HTR-8/SVneo (cell line): Measurements from ENCODE around the gene MCCC2.
A peak's percentile ranks its signal among the peaks of the same experiment; 100 is the strongest.
"Not testable (repeated sequence)": the region's sequence is repeated elsewhere in the genome, so short reads cannot be mapped to it uniquely, and the experiment has no call there.

Experiments
- DNase-seq: peaks from one replicate; pipeline ENCODE4 v3.0.0; 2011; ENCODE audit warnings: low spot score, mixed read lengths; ENCODE audit not compliant: insufficient read length
- FAIRE-seq: peaks from 2 replicates; lab custom pipeline; 2011; peaks lifted over from hg19 to GRCh38; lab: Jason Lieb, UNC

The MCCC2 gene

DNA sequence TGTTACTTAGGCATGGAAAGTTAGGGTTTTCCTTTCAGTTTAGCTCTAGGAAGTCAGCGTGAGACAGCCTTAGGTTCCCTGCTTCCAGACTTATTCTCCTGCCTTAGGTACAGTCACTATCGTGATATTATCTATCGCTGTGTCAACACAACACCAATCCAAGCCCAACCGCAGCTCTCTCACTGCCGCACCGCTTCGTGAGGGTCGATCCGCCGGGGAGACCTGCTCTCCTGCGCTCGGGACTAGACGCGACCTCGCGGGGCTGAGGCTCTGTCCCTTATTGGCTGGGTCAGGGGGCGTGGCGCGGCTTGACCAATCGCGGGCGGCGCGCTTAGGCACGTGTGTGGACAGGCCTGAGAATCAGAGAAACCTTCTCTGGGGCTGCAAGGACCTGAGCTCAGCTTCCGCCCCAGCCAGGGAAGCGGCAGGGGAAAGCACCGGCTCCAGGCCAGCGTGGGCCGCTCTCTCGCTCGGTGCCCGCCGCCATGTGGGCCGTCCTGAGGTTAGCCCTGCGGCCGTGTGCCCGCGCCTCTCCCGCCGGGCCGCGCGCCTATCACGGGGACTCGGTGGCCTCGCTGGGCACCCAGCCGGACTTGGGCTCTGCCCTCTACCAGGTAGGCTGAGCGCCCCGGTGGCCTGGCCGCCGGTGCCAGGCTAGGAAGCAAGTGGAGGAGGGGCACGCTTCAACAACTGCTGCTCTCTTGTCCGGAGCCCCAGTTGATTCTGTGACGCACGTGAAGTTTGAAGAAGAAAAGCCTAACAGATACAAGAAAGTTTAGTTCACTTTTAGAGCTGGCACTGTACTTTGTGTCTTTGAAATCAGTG lies at the start of gene MCCC2:
Gene MCCC2, plus strand, starts transcription at position 400 of the 825 bp plus-strand sequence. Its CDS starts 86 bp downstream, at position 486.
- FAIRE-seq (peak; percentile 51), DNase-seq (peak; percentile 97)

DNA sequence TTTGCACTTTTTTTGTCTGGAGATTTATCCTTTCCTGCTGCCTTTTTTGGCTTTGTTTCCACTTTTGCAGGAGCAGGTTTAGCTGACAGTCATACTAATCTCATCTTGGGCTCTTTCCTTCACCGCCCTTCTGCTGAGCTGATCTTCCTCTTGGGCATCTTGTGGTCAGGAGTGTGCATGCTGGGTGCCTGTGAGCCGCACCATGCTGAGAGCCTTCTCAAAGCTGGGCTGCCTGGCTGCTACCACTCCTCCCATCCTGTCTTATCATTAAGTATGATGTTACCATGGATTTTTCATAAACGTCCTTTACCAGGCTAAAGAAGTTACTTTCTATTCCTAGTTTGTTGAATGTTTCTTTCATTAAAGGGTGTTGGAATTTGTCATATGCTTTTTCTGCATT lies 49.5 kb upstream of the MCCC2 start:
- no peak for FAIRE-seq
- DNase-seq = no peak

DNA sequence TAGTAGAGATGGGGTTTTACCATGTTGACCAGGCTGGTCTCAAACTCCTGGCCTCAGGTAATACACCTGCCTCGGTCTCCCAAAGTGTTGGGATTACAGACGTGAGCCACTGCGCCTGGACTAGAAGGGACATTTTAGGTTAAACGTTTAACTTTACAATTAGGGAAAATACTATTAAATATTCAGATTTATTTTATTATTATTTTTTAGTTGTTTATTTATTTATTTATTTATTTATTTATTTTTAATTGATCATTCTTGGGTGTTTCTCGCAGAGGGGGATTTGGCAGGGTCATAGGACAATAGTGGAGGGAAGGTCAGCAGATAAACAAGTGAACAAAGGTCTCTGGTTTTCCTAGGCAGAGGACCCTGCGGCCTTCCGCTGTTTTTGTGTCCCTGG lies 36.3 kb upstream of the MCCC2 start:
- not testable (repeated sequence) for FAIRE-seq, DNase-seq

DNA sequence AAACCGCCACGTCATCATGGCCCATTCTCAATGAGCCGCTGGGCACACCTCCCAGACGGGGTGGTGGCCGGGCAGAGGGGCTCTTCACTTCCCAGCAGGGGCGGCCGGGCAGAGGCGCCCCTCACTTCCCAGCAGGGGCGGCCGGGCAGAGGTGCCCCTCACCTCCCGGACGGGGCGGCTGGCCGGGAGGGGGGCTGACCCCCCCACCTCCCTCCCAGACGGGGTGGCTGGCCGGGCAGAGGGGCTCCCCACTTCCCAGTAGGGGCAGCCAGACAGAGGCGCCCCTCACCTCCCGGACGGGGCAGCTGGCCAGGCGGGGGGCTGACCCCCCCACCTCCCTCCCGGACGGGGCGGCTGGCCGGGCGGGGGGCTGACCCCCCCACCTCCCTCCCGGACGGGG lies 35.6 kb upstream of the MCCC2 start:
- not testable (repeated sequence) for FAIRE-seq

DNA sequence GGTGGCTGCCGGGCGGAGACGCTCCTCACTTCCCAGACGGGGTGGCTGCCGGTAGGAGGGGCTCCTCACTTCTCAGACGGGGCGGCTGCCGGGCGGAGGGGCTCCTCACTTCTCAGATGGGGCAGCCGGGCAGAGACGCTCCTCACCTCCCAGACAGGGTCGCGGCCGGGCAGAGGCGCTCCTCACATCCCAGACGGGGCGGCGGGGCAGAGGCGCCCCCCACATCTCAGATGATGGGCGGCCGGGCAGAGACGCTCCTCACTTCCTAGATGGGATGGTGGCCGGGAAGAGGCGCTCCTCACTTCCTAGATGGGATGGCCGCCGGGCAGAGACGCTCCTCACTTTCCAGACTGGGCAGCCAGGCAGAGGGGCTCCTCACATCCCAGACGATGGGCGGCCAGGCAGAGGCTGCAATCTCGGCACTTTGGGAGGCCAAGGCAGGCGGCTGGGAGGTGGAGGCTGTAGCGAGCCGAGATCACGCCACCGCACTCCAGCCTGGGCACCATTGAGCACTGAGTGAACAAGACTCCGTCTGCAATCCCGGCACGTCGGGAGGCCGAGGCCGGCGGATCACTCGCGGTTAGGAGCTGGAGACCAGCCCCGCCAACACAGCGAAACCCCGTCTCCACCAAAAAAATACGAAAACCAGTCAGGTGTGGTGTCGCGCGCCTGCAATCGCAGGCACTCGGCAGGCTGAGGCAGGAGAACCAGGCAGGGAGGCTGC lies 35.0 kb upstream of the MCCC2 start:
- DNase-seq, FAIRE-seq: not testable (repeated sequence)

More for the DNA sequence above, 35.6 kb upstream of the MCCC2 start:
- not testable (repeated sequence) for DNase-seq

DNA sequence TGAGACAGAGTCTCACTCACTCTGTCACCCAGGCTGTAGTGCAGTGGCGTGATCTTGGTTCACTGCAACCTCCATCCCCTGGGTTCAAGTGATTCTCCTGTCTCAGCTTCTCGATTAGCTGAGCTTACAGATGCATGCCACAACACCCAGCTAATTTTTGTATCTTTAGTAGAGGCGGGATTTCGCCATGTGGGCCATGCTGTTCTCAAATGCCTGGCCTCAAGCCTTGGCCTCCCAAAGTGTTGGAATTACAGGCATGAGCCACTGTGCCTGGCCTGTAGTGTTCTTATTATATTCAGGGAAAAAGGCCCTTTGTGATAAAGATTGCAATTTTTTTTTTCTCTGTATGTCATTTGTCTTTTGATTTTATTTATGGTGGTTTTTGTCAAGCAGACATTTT lies 24.0 kb upstream of the MCCC2 start:
- FAIRE-seq = no peak
- no peak for DNase-seq

DNA sequence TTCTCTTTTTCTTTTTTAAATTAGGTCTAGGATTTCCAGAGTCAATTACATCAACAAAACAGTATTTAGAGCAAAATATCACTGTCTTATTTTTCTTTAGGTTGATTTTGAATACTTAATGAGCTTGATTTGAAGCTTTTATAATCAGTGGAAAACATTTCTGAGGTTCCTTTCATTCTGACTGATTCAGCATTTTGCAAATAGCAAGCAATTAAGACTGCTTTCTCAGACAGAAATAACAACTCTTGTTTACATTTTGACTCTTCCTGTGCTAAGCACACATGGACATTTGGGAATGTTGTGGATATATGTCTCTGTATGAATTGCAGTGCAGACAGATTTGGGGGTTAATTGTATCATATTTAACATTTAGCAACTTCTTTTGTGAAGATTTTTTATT lies 22.2 kb upstream of the MCCC2 start:
- DNase-seq = no peak
- FAIRE-seq = no peak

DNA sequence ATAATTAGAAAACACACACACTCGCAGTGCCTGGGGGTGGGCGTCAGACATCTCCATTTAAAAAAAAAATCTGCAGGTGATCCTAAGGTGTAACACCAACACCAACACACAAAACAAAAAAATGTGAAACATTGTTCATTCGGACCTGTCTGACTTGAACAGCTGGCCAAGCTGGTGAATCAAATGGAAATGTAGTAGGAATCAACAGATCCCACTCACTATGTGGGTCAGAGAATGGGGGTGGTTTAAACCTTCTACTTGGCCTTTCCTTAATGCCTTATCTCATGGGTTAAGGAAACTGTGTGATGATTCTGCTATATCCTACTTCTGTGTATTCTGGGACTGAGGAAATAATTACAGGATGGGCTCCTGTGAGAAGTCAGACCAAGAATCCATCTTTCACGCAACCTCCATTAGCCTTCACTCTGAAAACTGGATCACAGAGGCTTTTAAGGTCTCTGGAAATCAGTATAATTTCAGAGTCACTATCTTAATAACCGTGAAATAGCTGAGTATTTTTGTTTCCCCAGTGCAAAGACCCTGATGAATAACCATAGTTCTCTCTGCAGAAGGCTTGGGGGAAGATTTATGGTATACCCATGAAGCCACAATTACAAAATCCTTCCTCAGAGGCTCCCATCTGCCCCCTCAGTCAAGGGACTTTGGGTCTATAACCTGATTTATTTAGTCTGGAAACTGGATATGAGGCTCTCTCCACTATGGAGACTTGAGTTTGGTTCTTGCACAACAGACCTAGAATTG lies 17.2 kb upstream of the MCCC2 start:
- DNase-seq = no peak
- no peak for FAIRE-seq

DNA sequence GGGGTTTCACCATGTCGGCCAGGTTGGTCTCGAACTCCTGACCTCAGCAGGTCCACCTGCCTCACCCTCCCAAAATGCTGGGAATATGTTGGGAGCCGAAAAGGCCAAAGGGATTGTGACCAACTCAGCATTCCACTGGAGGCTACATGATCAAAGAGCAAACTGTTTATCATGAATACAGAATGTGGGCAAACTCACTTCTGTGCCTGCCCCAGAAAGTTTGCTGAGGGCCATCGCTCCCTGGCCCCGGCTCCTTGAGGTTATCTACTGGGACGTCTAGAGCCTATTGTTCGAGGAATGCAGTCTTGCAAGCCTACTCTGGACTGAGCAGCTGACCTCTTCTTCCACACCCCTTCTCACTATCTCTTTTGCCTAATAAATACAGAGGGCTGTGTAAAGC lies 15.3 kb upstream of the MCCC2 start:
- FAIRE-seq, DNase-seq: not testable (repeated sequence)

DNA sequence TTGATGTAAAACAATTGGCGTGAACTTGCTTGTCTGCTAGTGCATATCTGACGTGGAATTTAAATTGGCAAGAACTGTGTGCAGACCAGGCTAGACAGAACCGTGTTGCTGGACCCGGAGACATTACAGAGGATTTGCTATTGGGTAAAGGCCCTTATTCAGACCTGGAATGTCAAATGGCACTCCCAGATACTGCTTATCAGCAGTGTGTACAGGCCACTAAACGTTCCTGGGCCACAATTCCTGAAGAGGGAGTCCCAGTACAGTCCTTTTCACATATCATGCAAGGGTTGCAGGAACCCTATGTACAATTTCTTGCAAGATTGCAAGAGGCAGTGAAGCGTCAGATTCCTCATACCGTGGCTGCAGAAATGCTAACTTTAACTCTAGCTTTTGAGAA lies 13.5 kb upstream of the MCCC2 start:
- no peak for FAIRE-seq

DNA sequence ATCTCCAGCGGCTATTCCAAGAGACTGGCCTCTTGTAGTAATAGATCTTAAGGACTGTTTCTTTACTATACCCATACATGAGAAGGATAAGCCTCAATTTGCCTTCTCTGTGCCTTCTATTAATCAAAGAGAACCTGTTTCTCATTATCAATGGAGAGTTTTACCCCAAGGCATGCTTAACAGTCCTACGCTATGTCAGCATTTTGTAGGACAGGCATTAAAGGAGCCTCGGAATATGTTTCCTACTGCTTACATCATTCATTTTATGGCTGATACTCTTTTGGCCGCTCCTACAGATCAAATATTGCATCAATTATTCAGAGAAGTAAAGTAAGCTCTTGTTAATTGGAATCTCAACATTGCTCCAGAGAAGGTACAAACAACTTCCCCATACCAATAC lies 11.6 kb upstream of the MCCC2 start:
- not testable (repeated sequence) for FAIRE-seq, DNase-seq

More for the DNA sequence above, 13.5 kb upstream of the MCCC2 start:
- no peak for DNase-seq

DNA sequence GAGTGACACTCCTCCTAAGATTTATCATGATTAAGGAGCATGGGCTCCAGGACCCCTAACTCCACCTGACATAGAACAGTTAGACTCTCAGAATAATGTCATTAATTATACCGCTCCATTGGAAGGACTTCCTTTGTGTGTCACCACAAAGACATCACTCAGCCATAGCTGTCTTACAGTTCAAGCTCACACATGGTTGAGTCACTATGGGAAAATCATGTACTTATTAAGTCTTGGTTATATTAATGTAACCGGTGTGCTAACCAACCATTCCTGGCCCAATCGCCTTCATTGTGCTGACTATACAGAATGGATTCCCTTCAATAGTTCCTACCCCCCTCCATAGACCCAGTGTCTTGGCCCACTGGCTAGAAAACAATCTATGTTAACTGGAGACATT lies 10.9 kb upstream of the MCCC2 start:
- no peak for FAIRE-seq
- no peak for DNase-seq

DNA sequence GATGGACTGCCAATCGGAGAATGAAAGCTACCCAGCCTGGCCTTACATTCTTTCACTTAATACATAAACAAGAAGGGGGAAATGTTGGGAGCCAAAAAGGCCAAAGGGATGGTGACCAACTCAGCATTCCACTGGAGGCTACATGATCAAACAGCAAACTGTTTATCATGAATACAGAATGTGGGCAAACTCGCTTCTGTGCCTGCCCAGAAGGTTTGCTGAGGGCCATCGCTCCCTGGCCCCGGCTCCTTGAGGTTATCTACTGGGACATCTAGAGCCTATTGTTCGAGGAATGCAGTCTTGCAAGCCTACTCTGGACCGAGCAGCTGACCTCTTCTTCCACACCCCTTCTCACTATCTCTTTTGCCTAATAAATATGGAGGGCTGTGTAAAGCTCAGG lies 9.3 kb upstream of the MCCC2 start:
- not testable (repeated sequence) for FAIRE-seq

DNA sequence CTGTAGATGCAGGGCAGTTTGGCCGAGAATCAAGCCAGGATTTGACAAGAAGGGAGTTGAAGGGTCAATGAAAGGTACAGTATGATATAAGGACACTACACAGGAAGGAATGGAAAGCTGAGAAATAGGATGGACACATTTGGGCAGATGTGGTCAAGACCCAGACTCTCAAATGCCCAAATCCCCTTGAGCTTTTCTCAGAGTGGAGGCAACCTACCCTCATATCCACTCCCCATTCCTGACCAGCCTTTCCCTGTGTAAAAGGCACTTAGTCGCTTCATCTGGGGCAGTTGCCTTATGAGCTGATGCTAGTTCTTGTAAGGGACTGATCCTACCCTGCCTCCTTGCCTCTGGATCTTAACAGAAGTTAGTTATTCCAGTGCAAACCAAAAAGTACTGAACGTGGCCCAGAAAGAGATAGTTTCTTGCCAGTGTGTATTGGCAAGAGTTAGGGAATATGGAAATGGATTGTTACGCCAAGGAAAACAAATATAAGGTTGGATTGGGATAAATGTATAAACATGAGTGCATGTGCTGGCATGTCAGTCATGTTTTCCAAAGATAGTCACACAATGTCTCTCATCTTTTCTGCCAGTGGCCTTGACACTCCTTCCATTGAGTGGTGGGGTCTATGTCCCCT lies 4.1 kb upstream of the MCCC2 start:
- DNase-seq = no peak
- FAIRE-seq = no peak

More for the DNA sequence above, 9.3 kb upstream of the MCCC2 start:
- DNase-seq = not testable (repeated sequence)

DNA sequence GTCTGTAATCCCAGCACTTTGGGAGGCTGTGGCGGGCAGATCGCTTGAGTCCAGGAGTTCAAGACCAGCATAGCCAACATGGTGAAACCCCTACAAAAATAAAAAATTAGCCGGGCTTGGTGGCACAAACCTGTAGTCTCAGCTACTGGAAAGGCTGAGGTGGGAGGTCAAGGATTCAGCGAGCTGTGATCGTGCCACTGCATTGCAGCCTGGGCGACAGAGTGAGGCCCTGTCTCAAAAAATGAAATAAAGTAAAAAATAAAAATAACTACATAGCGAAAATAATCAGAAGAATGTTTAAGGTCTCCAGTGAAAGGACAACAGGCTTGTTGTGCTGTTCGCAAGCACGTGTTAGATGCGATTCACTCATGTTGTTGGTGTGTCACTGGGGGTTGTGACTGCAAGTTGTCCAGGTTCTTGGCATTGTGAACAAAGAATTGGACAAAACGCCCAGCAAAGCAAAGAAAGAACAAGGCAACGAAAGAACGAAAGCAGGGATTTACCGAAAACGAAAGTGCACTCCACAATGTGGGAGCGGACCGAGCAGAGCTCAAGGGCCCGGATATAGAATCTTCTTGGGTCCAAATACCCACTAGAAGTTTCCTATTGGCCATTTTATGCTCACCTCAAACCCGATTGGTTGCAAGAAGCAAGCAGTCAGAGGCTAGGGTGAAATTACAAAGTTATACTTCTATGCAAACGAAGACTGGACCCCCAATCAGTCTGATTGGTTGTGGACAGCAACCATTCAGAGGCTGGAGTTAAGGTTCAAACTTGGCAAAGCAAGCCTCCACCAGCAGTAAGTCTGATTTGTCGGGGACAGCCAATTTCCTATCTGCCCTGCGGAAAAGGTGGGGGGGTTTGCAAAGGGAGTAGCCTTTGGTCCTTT lies 844 bp upstream of the MCCC2 start:
- peak; percentile 11 for DNase-seq
- FAIRE-seq = no peak

DNA sequence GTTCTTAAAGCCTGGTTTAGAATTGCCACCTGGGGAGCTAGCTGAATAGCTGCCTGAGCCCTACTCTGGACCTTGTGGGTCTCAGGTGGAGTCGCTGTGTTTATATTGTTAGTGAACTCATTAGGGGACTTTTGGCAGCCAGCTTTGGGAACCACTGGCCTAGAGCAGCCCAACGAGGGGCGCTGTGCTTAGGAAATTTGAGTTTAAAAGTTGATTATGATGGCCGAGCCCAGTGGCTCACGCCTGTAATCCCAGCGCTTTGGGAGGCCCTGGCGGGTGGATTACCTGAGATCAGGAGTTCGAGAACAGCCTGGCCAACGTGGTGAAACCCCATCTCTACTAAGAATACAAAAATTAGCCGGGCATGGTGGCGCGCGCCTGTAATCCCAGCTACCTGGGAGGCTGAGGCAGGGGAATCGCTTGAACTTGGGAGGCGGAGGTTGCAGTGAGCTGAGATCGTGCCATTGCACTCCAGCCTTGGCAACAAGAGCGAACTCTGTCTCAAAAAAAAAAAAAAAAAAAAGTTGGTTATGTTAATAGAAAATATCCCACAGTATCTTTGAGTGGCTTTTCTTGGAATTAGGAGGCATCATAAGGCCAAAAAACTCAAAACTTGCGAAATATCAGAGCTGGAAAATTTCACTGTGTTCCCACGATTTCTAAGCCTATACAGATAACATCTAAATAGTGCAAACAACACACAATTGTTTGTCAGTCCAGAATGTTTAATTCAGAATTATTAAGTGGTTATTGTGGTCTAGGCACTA lies 809 bp downstream of the MCCC2 start:
- DNase-seq = no peak
- no peak for FAIRE-seq

DNA sequence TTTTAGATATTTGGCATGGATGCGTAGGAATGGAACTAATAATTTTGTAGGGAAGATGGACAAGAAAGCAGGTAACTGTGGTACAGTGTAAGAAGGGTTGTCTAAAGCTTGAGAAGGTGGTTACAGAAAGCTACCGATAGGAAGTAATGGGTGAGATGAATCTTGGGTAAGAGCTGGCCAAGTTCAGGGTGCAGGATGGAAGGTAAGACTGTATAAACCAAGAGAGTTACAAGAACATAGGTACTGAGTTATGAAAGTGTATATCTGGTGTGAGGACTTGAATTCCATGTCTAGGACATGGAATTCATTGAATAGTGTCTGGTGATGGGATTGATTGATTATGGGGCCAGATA lies 1.4 kb downstream of the MCCC2 start:
- FAIRE-seq (no peak), DNase-seq (no peak)

DNA sequence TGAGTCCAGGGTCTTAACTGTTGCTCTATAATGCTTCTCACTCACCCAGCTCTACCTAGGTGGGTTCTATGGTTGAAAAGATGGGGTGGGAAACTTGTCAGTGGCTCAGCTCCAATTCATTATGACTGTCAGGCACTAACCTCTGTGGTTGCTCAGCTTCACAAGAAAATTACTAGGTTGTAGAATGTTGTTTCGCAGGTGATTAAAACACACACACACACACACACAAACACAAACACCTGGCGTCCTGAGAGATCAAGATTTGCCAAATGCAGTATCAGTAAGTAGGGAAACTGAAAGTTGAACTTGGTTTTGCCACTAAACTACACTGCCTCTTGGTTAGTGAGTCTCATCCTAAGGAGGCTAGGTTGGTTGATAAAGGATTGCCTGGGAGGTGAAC lies 2.8 kb downstream of the MCCC2 start:
- FAIRE-seq (no peak), DNase-seq (no peak)
